SH-SY5Y (cell line): Measurements from ENCODE around the gene SMIM8.

Experiments
- GATA2 ChIP-seq: IDR thresholded peaks from 2 replicates; pipeline ENCODE4 v1.6.1; 2011; ENCODE audit warnings: mild to moderate bottlenecking, low read depth, low read length
- GATA3 ChIP-seq: IDR thresholded peaks from 2 replicates; pipeline ENCODE4 v1.6.1; 2011; ENCODE audit warnings: low read depth, mild to moderate bottlenecking, low read length, moderate library complexity

DNA sequence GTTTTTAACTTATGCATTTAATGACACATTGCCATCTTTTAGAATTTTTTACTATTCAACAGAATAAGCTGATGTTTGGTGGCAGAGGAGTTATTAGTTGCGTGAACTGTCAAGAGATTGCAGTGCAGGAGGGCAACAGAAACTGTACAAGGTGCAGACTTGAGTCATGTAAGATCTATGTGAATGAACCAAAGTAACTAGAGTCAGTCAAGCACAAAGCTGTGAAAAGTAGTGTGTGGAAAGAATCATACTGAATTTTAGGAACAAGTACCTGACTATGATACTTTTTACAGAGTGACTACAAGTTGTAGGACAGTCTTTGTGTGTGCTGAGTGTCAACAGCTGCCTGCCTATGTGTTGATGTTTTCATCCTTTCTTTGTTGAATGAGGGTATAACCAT lies 19.5 kb downstream of the SMIM8 start:
- TF ChIP-seq GATA2 (no peak), GATA3 (no peak)
